Measurements from ENCODE around the gene DCUN1D2. TPM values are rescaled to one million over a fixed set of nuclear protein-coding genes. Genes with fewer than 3 reads are reported as not detected.
A peak's percentile ranks its signal among the peaks of the same experiment; 100 is the strongest.

DCUN1D2 gene
- total RNA-seq, 2 donors from 2014 or later, result 24.6 to 26.2 TPM

DNA sequence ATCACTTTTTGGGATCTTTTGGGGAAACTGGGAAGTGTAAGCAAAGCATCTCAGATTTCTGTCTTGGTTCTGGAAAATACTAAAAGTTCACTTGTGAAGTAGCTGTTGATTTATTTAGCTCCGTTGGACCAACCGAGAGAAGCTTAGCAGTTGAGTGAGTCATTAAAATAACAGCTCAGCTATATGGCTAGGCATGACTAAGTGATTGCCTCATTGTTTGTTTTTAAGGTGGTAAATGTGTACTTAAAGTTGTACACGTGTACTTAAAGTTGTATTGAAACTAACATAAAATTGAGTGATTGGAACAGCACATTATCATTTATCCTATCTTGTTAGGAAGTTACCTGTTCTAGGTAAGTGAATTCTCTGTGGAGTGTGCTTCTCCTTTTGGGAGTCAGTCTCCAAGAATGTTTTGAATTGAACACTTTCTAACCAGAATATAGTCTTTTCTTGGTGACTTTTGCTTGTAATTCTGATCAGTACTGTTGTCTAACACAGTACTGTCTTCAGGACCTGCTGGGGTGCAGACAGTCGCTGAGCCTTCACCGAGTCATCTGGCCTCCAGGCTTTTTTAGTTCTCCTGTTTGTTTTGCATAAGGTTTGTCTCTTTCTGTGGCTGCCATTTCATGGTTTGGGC is 2.9 kb upstream of the DCUN1D2 start:
- H3K9me3 Mint-ChIP-seq, result no peaks in the 10 kb centered on the region

DNA sequence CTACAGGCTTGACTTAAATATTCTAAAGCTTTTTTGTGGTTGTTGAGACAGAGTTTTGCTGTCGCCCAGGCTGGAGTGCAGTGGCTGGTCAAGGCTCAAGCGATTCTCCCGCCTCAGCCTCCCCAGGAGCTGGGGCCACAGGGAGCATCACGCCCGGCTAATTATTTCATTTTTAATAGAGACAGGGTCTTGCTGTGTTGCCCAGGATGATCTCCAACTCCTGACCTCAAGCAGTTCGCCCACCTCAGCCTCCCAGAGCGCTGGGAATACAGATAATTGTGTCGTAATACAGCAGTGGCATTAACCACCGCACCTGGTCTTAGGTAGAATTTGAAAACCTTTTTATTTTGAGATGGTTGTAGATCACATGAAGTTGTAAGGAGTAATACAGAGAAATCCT is 1.5 kb upstream of the DCUN1D2 start:
- Mint-ChIP-seq H3K36me3 (ENCODE audit: insufficient read depth in 2 of 2) (peaks cover 6 to 17% of the 10 kb centered on the region in 2 donors), H3K4me1 (ENCODE audit: low read depth) (peaks cover 64% of the 10 kb centered on the region), H3K27me3 (ENCODE audit: low read depth) (no peaks in the 10 kb centered on the region), H3K4me3 (peak overlapping the region; percentile 90 to 93), H3K9me3 (no peaks in the 10 kb centered on the region), H3K27ac (peak overlapping the region; percentile 95)
- DNase-seq (no peak), ATAC-seq (replicated peaks in 1 of 2) (no peak)

More for the DNA sequence above, 2.9 kb upstream of the DCUN1D2 start:
- peaks cover 53% of the 10 kb centered on the region for H3K4me1 Mint-ChIP-seq (ENCODE audit: low read depth)
- peaks cover 8 to 22% of the 10 kb centered on the region in 2 donors for H3K36me3 Mint-ChIP-seq (ENCODE audit: insufficient read depth in 2 of 2)
- H3K4me3 Mint-ChIP-seq, result peak overlapping the region; percentile 90 to 93
- H3K27ac Mint-ChIP-seq, result peak overlapping the region; percentile 92
- no peaks in the 10 kb centered on the region for H3K27me3 Mint-ChIP-seq (ENCODE audit: low read depth)
- ATAC-seq (replicated peaks in 1 of 2), result peak; percentile 66 to 68
- DNase-seq, result no peak

DNA sequence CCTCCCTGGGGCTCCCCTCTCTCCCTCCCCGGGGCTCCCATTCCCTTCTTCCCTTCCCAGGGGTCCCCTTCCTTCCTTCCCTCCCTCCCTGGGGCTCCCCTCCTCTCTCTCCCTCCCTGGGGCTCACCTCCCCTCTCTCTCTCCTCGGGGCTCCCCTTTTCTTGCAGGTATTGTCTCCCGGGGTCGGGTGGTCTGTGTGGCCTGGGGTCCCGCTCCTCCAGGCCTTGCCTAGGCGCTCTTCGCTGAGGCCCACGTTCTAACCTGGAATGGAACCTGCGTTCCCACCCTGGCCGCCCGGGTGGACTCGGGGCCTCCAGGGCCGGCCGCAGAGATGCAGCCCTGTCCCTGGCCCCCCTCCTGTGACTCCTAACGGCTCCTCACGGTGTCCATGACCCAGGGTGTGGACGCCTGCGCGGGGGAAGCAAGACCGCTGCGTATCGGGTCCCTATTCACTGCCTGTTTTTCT is 940 bp upstream of the DCUN1D2 start:
- Mint-ChIP-seq H3K27ac (peak overlapping the region; percentile 95), H3K4me3 (peak overlapping the region; percentile 90 to 93), H3K36me3 (ENCODE audit: insufficient read depth in 2 of 2) (peaks cover 6 to 14% of the 10 kb centered on the region in 2 donors), H3K4me1 (ENCODE audit: low read depth) (peaks cover 64% of the 10 kb centered on the region), H3K27me3 (ENCODE audit: low read depth) (no peaks in the 10 kb centered on the region), H3K9me3 (no peaks in the 10 kb centered on the region)
- DNase-seq (peak in 1 of 2 donors; percentile 18), ATAC-seq (replicated peaks in 1 of 2) (no peak)

DNA sequence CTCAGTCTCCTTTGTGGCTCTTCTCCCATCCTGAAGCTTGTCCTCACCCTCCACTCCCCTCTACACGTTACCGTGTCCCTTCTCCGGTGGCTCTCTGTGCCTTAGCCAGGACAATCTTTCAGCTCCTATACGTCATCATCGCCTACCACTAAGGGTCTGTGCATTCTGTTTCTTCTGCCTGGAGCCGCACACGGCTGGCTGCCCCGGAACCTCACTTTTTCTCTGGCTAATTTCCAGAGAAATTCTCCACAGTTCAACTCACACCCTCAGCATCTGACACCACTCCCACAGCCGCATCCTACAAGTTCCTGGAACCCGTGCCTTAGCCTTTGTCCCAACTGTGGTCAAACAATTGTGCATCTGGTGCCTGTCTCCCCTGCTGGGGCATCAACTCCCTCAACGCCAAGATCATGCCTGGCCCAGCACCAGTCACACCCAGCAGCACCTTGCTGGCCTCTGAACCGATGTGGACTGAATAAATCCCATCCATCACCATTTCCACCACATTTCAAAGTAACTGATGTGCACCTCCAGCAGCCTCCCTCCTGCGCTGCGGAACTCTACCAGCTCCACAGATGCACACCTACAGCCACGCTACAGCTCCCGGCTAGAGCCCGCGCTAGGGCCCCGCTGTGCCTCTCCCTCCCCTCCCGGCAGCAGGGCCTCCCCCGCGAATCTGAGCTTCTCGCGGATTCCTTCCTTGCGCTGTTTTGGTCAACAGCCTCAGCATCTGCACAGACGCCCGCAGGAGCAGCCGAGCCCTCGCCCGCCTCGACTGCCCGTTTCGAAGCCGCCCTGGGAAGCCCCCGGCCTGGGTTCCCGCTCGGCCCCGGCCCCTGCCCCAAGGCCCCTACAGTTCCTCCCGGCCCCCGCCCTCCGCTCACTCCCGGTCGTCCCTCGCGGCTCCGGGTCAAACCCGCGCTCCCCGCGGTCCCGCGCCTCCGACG is 689 bp downstream of the DCUN1D2 start:
- DNase-seq (peak; percentile 48 to 52), ATAC-seq (replicated peaks in 1 of 2) (peak; percentile 26 to 34)
- peaks cover 2 to 4% of the 10 kb centered on the region in 2 donors for H3K36me3 Mint-ChIP-seq (ENCODE audit: insufficient read depth in 2 of 2)
- H3K27ac Mint-ChIP-seq, result peak overlapping the region; percentile 8
- H3K27me3 Mint-ChIP-seq (ENCODE audit: low read depth), result no peaks in the 10 kb centered on the region
- no peaks in the 10 kb centered on the region for H3K9me3 Mint-ChIP-seq
- H3K4me1 Mint-ChIP-seq (ENCODE audit: low read depth), result peaks cover 56% of the 10 kb centered on the region
- peak overlapping the region; percentile 87 to 91 for H3K4me3 Mint-ChIP-seq

DNA sequence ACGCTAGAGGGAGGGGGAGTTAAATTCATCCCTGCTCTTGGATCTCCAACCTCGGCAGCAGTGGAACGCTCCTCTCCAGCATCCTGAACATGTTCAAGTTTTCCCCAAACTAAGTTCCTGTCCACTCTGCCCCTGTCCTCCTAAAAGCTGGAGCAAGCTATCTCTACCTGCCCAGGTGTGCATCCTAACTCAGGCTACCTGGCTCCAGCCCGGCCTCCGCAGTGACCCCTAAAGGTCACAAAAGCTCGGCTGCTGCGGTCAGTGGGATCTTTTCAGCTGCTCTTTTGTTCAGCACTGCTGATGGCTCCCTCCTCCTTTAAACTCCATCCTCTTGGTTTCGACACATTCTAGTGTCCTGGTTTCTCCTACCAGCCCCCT is 1.4 kb downstream of the DCUN1D2 start:
- no peak overlapping the region for H3K27ac Mint-ChIP-seq
- peaks cover 1 to 4% of the 10 kb centered on the region in 2 donors for H3K36me3 Mint-ChIP-seq (ENCODE audit: insufficient read depth in 2 of 2)
- H3K9me3 Mint-ChIP-seq, result no peaks in the 10 kb centered on the region
- H3K4me3 Mint-ChIP-seq, result peak overlapping the region; percentile 87 to 91
- DNase-seq (no peak), ATAC-seq (replicated peaks in 1 of 2) (no peak)
- no peaks in the 10 kb centered on the region for H3K27me3 Mint-ChIP-seq (ENCODE audit: low read depth)
- H3K4me1 Mint-ChIP-seq (ENCODE audit: low read depth), result peaks cover 52% of the 10 kb centered on the region

GRCh38 chr13:113488283-113488682 is 2.2 kb downstream of the DCUN1D2 start:
- Mint-ChIP-seq H3K27ac (no peak overlapping the region), H3K4me1 (ENCODE audit: low read depth) (peaks cover 43% of the 10 kb centered on the region), H3K9me3 (no peaks in the 10 kb centered on the region), H3K36me3 (ENCODE audit: insufficient read depth in 2 of 2) (peaks cover 0 to 4% of the 10 kb centered on the region in 2 donors), H3K4me3 (peak overlapping the region; percentile 58 to 66), H3K27me3 (ENCODE audit: low read depth) (no peaks in the 10 kb centered on the region)
- no peak for ATAC-seq (replicated peaks in 1 of 2)
- no peak for DNase-seq

DNA sequence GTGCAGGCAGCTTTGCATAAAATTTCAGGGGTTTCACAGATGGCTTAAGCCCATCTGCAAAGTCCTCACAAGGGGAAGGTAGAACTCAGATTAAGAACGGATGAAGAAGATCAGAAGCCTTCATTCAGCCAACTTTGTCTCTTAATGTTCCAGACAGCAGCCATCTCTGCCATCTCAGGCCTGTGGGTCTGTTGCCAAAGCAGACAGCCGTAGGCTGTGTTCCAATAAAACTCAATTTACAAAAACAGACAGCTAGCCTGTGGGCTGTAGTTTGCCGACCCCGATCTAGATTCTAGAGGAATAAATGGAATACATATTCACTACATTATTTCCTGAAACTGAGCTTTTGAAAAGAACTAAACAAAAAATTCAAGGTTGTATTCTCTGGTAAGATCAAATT is 3.8 kb downstream of the DCUN1D2 start:
- H3K27ac Mint-ChIP-seq, result no peak overlapping the region
- H3K4me1 Mint-ChIP-seq (ENCODE audit: low read depth), result peaks cover 35% of the 10 kb centered on the region
- DNase-seq, result no peak
- ATAC-seq (replicated peaks in 1 of 2), result no peak
- no peaks in the 10 kb centered on the region for H3K27me3 Mint-ChIP-seq (ENCODE audit: low read depth)
- peaks cover 0 to 3% of the 10 kb centered on the region in 2 donors for H3K36me3 Mint-ChIP-seq (ENCODE audit: insufficient read depth in 2 of 2)
- no peaks in the 10 kb centered on the region for H3K9me3 Mint-ChIP-seq
- H3K4me3 Mint-ChIP-seq, result no peak overlapping the region

DNA sequence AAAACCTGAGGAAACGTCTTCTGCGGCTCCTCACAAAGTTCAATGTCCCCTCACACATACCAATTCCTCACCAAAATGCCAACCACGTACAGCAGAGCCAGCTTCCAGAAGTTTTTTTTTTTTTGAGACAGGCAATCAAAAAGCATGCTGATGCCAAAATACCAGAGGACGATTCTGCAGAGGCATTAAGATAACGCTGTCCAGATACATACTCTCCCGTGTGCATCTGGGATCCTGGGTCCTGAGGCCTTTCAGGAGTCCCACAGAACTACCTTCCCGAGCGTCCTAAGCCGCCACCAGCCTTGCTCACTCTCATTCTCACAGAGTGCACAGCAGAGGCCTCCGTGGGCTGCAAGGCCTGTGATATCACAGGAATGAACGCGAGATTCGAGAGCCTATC is 5.0 kb downstream of the DCUN1D2 start:
- no peaks in the 10 kb centered on the region for H3K27me3 Mint-ChIP-seq (ENCODE audit: low read depth)
- DNase-seq (no peak), ATAC-seq (replicated peaks in 1 of 2) (no peak)
- peaks cover 0 to 3% of the 10 kb centered on the region in 2 donors for H3K36me3 Mint-ChIP-seq (ENCODE audit: insufficient read depth in 2 of 2)
- peaks cover 34% of the 10 kb centered on the region for H3K4me1 Mint-ChIP-seq (ENCODE audit: low read depth)
- no peak overlapping the region for H3K4me3 Mint-ChIP-seq
- no peak overlapping the region for H3K27ac Mint-ChIP-seq
- no peaks in the 10 kb centered on the region for H3K9me3 Mint-ChIP-seq

DNA sequence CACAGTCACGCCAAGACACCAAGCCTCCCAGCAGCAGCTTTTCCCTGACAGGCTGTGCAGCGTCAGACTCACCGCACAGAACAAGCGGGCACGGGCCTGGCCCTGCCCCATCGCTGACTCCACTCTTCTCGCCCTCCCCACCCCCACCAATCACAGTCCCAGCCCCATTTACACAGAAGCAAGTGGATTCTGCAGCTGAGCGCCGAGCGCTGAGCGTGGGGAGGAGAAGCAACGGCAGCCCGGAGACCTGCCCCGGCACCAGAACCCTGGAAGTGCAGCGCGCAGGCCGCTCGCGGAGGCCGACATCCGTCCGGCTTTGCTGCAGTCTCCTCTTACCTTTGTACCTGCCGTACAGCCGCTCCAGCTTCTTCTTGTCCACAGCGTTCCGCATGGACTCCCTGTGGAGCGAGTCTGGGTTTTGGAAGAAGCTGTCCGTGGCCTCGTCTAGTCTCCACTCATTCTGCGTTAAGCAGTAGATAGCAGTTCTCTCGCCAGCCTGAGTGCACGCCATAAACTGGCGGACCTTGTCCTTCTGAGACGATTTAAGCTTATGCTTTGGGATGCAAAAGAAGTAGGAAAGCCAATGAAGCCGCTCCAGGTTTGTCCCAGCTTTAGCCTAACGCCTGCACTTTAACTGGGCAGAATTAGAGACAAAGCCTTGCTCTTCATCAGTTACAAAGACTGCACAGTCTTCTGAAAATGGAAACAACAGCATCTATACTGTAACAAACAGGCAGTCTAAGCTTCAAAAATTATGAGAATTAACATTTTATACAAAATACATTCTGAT is 6.8 kb downstream of the DCUN1D2 start:
- Mint-ChIP-seq H3K9me3 (no peaks in the 10 kb centered on the region), H3K27ac (no peak overlapping the region), H3K36me3 (ENCODE audit: insufficient read depth in 2 of 2) (peaks cover 0 to 9% of the 10 kb centered on the region in 2 donors), H3K4me1 (ENCODE audit: low read depth) (peaks cover 19% of the 10 kb centered on the region), H3K4me3 (no peak overlapping the region), H3K27me3 (ENCODE audit: low read depth) (no peaks in the 10 kb centered on the region)
- ATAC-seq (replicated peaks in 1 of 2) (no peak), DNase-seq (no peak)

GRCh38 chr13:113483081-113483480 is 7.4 kb downstream of the DCUN1D2 start:
- peaks cover 0 to 10% of the 10 kb centered on the region in 2 donors for H3K36me3 Mint-ChIP-seq (ENCODE audit: insufficient read depth in 2 of 2)
- H3K27me3 Mint-ChIP-seq (ENCODE audit: low read depth), result no peaks in the 10 kb centered on the region
- no peak overlapping the region for H3K27ac Mint-ChIP-seq
- H3K9me3 Mint-ChIP-seq, result no peaks in the 10 kb centered on the region
- DNase-seq, result no peak
- no peak overlapping the region for H3K4me3 Mint-ChIP-seq
- no peak for ATAC-seq (replicated peaks in 1 of 2)
- H3K4me1 Mint-ChIP-seq (ENCODE audit: low read depth), result peaks cover 13% of the 10 kb centered on the region

GRCh38 chr13:113479179-113479578 is 11.3 kb downstream of the DCUN1D2 start:
- ATAC-seq (replicated peaks in 1 of 2) (no peak), DNase-seq (no peak)
- Mint-ChIP-seq H3K4me3 (no peak overlapping the region), H3K36me3 (ENCODE audit: insufficient read depth in 2 of 2) (peaks cover 2 to 15% of the 10 kb centered on the region in 2 donors), H3K9me3 (no peaks in the 10 kb centered on the region), H3K27ac (no peak overlapping the region), H3K4me1 (ENCODE audit: low read depth) (no peaks in the 10 kb centered on the region), H3K27me3 (ENCODE audit: low read depth) (no peaks in the 10 kb centered on the region)

GRCh38 chr13:113477724-113478123 is 12.8 kb downstream of the DCUN1D2 start:
- Mint-ChIP-seq H3K27me3 (ENCODE audit: low read depth) (no peaks in the 10 kb centered on the region), H3K4me3 (no peak overlapping the region), H3K4me1 (ENCODE audit: low read depth) (no peaks in the 10 kb centered on the region), H3K36me3 (ENCODE audit: insufficient read depth in 2 of 2) (peaks cover 2 to 15% of the 10 kb centered on the region in 2 donors), H3K27ac (no peak overlapping the region), H3K9me3 (no peaks in the 10 kb centered on the region)
- ATAC-seq (replicated peaks in 1 of 2) (no peak), DNase-seq (no peak)

Measured in activated T-cell treated with anti-CD3 and anti-CD28 coated beads, Interleukin-2, amount 50 U/mL, for 72 hours (primary cell).